Muscle of leg (tissue), 11 donors: ENCODE measurements around the gene C2orf76. TPM values are rescaled to one million over a fixed set of nuclear protein-coding genes. Genes with fewer than 3 reads are reported as not detected.

Experiments
- DNase-seq: peaks from one replicate; pipeline ENCODE4 v3.0.0; 2013
- H3K27ac ChIP-seq: one replicate; pipeline ENCODE4 v1.5.1; 2013; ENCODE audit warnings: mild to moderate bottlenecking, low read length, control low read depth
- H3K27me3 ChIP-seq: one replicate; pipeline ENCODE4 v1.6.1; 2013; ENCODE audit warnings: low read length; ENCODE audit not compliant: control insufficient read depth, insufficient read depth
- H3K36me3 ChIP-seq: one replicate; pipeline ENCODE4 v1.6.1; 2013; ENCODE audit warnings: low read length; ENCODE audit not compliant: control insufficient read depth, insufficient read depth
- H3K4me1 ChIP-seq: one replicate; pipeline ENCODE4 v1.6.1; 2013; ENCODE audit warnings: low read length; ENCODE audit not compliant: control insufficient read depth, insufficient read depth
- H3K4me3 ChIP-seq: one replicate; pipeline ENCODE4 v1.5.1; 2013; ENCODE audit warnings: low read length, control low read depth
- H3K9me3 ChIP-seq: replicated peaks from 2 replicates; pipeline ENCODE4 v1.6.1; 2013; ENCODE audit warnings: low read depth, low read length; ENCODE audit not compliant: control insufficient read depth
- WGBS: methylation state at CpG from one replicate; pipeline ENCODE4 v1.1.5; 2013; ENCODE audit warnings: missing lambda C conversion rate; ENCODE audit not compliant: insufficient coverage; 5-methylcytosine and 5-hydroxymethylcytosine counted together
- polyA plus RNA-seq, 8 donors: library from polyadenylated mRNA; unstranded; fragments of 120-200 nt; gene quantifications; one replicate each; pipeline versions ENCODE4 v1.2.1 to v1.2.3, GENCODE V29; 2013; ENCODE audit warnings: inconsistent platforms in 1 of 8, low replicate concordance in 1 of 8; ENCODE audit not compliant: insufficient read length in 8 of 8, insufficient read depth in 1 of 8
- total RNA-seq: library from RNA; stranded (reverse); fragments of 120-200 nt; gene quantifications from one replicate; pipeline ENCODE4 v1.2.4, GENCODE V29; 2013

C2orf76 gene
- total and polyA plus RNA-seq, 9 donors: 8.9 to 11.9 (median 9.8) TPM

DNA sequence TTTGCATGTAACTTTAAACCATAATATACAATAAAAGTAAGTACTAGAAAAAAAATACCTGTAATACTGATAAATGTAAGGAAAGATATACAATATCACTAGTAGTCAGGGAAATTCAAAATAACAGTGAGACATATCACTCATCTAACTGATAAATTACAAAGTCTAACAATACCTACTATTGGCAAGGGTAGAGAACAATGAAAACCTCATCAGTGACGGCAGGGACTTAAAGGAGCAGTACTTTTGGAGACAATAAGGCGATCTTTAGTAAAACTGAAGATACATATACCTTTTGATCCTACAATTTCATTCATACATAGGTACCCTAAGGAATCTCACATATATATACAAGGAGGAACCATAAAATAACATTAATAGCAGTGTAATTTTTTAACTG lies 24.9 kb downstream of the C2orf76 start:
- Histone ChIP-seq H3K27ac (no peak overlapping the region), H3K27me3 (no peaks in the 10 kb centered on the region), H3K9me3 (no peaks in the 10 kb centered on the region), H3K4me3 (no peak overlapping the region), H3K4me1 (no peaks in the 10 kb centered on the region), H3K36me3 (peaks cover 3% of the 10 kb centered on the region)
- no peak for DNase-seq
- WGBS: no CpG with 5 or more reads among the region's 2 CpGs

DNA sequence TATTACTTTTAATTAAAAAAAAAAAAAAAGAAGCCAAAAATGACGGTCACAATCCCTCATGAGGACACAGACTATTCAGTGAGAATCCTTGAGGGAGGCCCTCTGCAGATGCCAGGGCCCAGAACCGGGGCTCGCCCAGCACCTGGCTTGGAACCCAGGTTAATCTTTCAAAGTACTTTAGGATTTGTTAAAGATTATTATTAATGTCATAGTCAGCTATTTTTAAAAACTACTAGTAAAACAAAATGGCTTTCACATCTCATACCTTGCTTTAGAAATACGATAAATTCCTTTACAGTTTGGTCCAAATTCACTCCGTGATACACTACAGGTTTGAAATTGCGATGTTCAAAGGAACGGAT lies 27.1 kb downstream of the C2orf76 start:
- Histone ChIP-seq H3K9me3 (no peaks in the 10 kb centered on the region), H3K27ac (no peak overlapping the region), H3K4me1 (no peaks in the 10 kb centered on the region), H3K27me3 (no peaks in the 10 kb centered on the region), H3K4me3 (no peak overlapping the region), H3K36me3 (peaks cover 6% of the 10 kb centered on the region)
- DNase-seq: no peak
- WGBS: 100% methylated on average over 4 of the region's 7 CpGs

DNA sequence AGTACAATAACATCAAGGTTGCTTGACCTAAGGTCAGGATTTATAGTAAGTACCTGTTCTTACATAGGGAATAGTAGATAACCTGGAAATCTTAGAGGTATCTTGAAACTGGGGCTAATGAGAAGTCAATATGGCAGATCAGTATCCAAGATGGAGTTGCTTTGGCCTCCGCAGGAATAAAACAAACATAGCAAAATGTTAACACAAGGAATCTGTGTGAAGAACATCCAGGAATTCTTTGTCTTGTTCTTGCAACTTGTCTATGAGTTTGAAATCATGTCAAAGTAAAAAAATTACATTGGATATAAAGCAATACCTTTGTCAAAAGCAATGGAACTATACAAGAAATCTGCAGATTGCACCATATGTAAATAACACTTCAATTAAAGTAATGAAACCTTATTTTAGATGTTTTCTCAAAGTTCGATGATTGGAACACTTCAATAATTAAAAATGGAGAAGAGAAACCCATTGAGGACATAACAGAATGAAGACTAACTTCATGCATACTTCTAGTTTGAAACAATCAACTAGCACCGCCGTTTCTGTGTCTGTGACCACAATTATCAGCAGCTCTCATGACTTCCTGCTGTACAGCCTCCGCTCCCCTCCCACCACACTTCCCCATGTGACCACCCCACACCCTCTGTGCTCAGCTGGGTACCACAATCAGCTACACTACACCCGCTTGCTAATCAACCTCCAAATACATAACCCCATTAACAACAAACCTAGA lies 27.6 kb downstream of the C2orf76 start:
- Histone ChIP-seq H3K36me3 (peaks cover 6% of the 10 kb centered on the region), H3K27me3 (no peaks in the 10 kb centered on the region), H3K27ac (no peak overlapping the region), H3K4me3 (no peak overlapping the region), H3K4me1 (no peaks in the 10 kb centered on the region), H3K9me3 (no peaks in the 10 kb centered on the region)
- WGBS: 72% methylated on average over 3 of the region's 6 CpGs
- peak; percentile 20 for DNase-seq

DNA sequence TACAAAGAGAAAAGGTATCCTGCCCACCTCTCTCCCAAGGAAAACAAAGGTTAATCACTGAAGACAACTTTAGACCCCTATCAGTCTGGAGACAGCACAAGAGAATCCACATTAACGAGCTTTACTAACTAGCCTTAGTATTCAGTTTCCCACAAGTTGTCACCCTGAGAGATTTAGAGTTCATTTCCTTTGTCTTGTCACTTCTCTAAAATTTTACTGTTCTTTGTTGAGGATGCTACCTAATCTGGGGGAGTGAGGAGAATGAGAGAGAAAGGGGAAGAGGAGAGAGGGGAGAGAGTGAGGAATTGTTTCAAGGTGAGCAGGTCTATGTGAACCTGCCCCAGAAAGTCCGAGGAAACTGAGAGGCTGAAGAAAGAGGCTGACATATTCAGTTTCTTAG lies 28.4 kb downstream of the C2orf76 start:
- no peak for DNase-seq
- Histone ChIP-seq H3K4me3 (no peak overlapping the region), H3K27me3 (no peaks in the 10 kb centered on the region), H3K27ac (no peak overlapping the region), H3K4me1 (no peaks in the 10 kb centered on the region), H3K9me3 (no peaks in the 10 kb centered on the region), H3K36me3 (peaks cover 6% of the 10 kb centered on the region)
- no CpG with 5 or more reads among the region's 2 CpGs for WGBS

DNA sequence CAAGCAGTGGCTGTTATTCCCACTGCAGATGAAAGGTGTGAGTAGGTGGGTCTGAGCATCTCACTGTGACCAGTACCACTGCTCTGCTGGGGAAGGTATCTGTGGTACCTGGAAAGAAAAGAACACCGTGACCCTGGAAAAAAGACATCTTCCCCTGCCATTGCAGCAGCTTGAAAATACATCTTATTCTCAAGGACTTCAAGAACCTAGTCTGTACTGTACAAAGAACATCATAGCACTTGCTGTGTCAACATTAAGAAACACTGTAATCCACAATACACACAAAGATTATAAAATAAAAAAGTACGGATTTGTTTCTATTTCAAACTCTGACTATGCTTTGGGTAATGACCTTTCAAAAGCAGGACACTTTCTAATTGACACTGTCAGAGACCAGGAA lies 28.9 kb downstream of the C2orf76 start:
- H3K4me3 ChIP-seq: no peak overlapping the region
- H3K4me1 ChIP-seq: no peaks in the 10 kb centered on the region
- DNase-seq: no peak
- no peaks in the 10 kb centered on the region for H3K9me3 ChIP-seq
- H3K27ac ChIP-seq: no peak overlapping the region
- no peaks in the 10 kb centered on the region for H3K27me3 ChIP-seq
- H3K36me3 ChIP-seq: peaks cover 6% of the 10 kb centered on the region
- WGBS: no CpG with 5 or more reads among the region's 2 CpGs

DNA sequence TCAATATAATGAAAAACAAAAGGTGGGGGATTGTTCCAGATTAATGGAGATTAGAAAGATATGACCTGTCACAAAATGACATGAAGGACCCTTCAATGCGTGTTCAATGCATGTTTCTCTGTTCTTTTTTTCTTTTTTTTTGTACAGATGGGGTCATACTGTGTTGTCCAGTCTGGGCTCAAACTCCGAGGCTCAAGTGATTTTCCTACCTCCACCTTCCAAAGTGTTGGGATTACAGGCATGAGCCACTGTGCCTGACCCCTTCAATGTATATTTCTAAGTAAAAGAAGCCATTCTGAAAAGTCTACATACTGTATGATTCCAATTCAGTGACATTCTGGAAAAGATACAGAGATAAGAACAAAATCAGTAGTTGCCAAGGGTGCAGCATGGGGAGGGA lies 32.8 kb downstream of the C2orf76 start:
- no CpG with 5 or more reads among the region's 2 CpGs for WGBS
- DNase-seq: no peak
- H3K36me3 ChIP-seq: peaks cover 6% of the 10 kb centered on the region
- no peak overlapping the region for H3K27ac ChIP-seq
- H3K27me3 ChIP-seq: no peaks in the 10 kb centered on the region
- no peak overlapping the region for H3K4me3 ChIP-seq
- H3K9me3 ChIP-seq: no peaks in the 10 kb centered on the region
- no peaks in the 10 kb centered on the region for H3K4me1 ChIP-seq

DNA sequence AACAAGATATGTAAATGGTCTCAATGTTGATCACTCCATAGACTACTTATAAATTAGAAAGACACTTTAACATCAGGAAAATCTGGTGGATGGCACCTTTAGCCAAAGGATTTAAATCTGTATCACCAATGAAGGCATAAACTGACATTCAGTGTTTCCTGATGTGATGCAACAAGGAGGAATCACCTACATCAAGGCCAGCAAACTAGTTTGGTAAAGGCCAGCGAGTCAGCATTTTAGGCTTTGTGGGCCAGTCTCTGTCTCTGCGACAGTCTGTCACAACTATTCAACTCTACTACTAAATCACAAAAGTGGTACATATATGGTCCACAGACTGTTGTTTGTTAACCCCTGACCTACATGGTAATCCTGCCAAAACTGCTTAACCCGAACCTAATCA lies 33.3 kb downstream of the C2orf76 start:
- WGBS: no CpG with 5 or more reads among the region's 3 CpGs
- no peak overlapping the region for H3K27ac ChIP-seq
- H3K4me3 ChIP-seq: no peak overlapping the region
- H3K4me1 ChIP-seq: no peaks in the 10 kb centered on the region
- peaks cover 6% of the 10 kb centered on the region for H3K36me3 ChIP-seq
- no peaks in the 10 kb centered on the region for H3K9me3 ChIP-seq
- no peak for DNase-seq
- no peaks in the 10 kb centered on the region for H3K27me3 ChIP-seq

DNA sequence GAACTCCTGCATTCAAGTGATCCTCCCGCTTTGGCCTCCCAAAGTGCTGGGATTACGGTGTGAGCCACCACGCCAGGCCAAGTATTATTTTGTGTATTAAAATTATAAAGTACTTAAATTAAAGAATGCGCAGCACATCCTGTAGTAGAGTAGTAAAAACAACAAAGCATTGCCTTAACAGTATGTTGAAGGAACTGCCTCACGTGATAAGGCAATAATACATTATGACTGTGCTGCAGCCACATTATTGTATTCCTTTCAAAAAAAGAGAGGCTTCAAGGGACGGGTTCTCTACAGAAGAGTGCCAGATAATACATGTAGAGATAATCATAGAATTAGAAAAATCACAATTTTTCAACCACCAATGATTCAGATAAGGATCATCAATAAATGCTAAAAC lies 33.7 kb downstream of the C2orf76 start:
- no peaks in the 10 kb centered on the region for H3K4me1 ChIP-seq
- WGBS: 80% methylated on average over 1 of the region's 6 CpGs
- peaks cover 6% of the 10 kb centered on the region for H3K36me3 ChIP-seq

DNA sequence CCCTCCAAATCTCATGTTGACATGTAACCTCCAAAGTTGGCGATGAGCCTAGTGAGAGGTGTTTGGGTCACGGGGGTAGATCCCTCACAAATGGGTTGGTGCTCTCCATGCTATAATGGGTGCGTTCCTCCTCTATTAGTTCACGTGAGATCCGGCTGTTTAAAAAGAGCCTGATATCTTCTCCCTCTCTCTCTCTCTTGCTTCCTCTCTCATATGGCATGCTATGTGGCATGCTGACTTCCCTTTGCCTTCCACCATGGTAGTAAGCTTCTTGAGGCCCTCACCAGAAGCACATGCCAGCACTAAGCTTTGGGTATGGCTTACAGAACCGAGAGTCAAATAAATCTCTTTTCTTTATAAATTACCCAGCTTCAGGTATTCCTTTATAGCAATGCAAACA lies 39.2 kb downstream of the C2orf76 start:
- WGBS: 80% methylated on average over 3 of the region's 6 CpGs
- Histone ChIP-seq H3K4me3 (no peak overlapping the region), H3K4me1 (no peaks in the 10 kb centered on the region), H3K9me3 (no peaks in the 10 kb centered on the region), H3K27me3 (no peaks in the 10 kb centered on the region), H3K36me3 (no peaks in the 10 kb centered on the region), H3K27ac (no peak overlapping the region)
- DNase-seq: no peak

More for the DNA sequence above, 33.7 kb downstream of the C2orf76 start:
- Histone ChIP-seq H3K9me3 (no peaks in the 10 kb centered on the region), H3K27ac (no peak overlapping the region), H3K27me3 (no peaks in the 10 kb centered on the region), H3K4me3 (no peak overlapping the region)
- no peak for DNase-seq

DNA sequence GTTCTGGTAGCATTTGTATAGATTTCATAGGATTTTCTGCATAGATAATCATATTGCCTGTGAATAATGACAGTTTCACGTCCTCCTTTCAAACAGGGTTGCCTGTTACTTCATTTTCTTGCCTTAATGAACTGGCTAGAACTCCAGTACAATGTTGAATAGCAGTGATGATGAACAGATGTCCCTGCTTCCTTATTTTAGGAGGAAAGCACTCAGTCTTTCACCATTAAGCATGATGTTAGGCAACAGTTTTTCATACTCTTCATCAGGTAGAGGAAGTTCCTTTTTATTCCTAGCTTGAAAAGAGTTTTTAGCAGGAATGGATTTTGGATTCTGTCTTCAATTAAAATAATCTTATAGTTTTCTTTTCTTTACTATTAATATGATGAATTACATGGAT lies 39.7 kb downstream of the C2orf76 start:
- H3K4me1 ChIP-seq: no peaks in the 10 kb centered on the region
- no peaks in the 10 kb centered on the region for H3K27me3 ChIP-seq
- peak; percentile 19 for DNase-seq
- no peaks in the 10 kb centered on the region for H3K9me3 ChIP-seq
- WGBS: no CpG with 5 or more reads among the region's 1 CpG
- H3K27ac ChIP-seq: no peak overlapping the region
- H3K4me3 ChIP-seq: no peak overlapping the region
- H3K36me3 ChIP-seq: no peaks in the 10 kb centered on the region
